Neural progenitor cell (in vitro differentiated cells): ENCODE measurements around the gene CACNB4.

Experiments
- EZH2 ChIP-seq: fragments of 200-600 bp; sonication (generic); IDR thresholded peaks from 2 replicates; pipeline ENCODE4 v1.6.1; 2017; ENCODE audit warnings: antibody characterized with exemption, mild to moderate bottlenecking, moderate library complexity
- EZH2phosphoT487 ChIP-seq: fragments of 200-600 bp; sonication (generic); IDR thresholded peaks from 2 replicates; pipeline ENCODE4 v1.6.1; 2017; ENCODE audit warnings: antibody characterized with exemption
- TF ChIP-seq, protein P1 (sequence below): fragments of 200-600 bp; sonication (generic); IDR thresholded peaks from 2 replicates; pipeline ENCODE4 v1.5.1; 2017; ENCODE audit warnings: antibody characterized with exemption, mild to moderate bottlenecking

- TF ChIP-seq, protein P1, sequence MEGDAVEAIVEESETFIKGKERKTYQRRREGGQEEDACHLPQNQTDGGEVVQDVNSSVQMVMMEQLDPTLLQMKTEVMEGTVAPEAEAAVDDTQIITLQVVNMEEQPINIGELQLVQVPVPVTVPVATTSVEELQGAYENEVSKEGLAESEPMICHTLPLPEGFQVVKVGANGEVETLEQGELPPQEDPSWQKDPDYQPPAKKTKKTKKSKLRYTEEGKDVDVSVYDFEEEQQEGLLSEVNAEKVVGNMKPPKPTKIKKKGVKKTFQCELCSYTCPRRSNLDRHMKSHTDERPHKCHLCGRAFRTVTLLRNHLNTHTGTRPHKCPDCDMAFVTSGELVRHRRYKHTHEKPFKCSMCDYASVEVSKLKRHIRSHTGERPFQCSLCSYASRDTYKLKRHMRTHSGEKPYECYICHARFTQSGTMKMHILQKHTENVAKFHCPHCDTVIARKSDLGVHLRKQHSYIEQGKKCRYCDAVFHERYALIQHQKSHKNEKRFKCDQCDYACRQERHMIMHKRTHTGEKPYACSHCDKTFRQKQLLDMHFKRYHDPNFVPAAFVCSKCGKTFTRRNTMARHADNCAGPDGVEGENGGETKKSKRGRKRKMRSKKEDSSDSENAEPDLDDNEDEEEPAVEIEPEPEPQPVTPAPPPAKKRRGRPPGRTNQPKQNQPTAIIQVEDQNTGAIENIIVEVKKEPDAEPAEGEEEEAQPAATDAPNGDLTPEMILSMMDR = no peak
- TF ChIP-seq EZH2 (no peak), EZH2phosphoT487 (no peak)
These were observed 127.4 kb downstream of the CACNB4 start for GRCh38 chr2:151971301-151972051.
